A549 treated with AZD9567 at 1 μM for 4 hours (cell line): ENCODE measurements around the gene LPAR6. TPM values are rescaled to one million over a fixed set of nuclear protein-coding genes. Genes with fewer than 3 reads are reported as not detected.

Experiments used
- total RNA-seq: library from RNA; stranded (reverse); fragments of 200-300 nt; extraction: Qiagen RNA extraction; gene quantifications from 5 replicates; pipeline ENCODE4 v1.2.3, GENCODE V29; 2022; ENCODE audit not compliant: insufficient read depth

Gene LPAR6, protein sequence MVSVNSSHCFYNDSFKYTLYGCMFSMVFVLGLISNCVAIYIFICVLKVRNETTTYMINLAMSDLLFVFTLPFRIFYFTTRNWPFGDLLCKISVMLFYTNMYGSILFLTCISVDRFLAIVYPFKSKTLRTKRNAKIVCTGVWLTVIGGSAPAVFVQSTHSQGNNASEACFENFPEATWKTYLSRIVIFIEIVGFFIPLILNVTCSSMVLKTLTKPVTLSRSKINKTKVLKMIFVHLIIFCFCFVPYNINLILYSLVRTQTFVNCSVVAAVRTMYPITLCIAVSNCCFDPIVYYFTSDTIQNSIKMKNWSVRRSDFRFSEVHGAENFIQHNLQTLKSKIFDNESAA
- 0.22 to 1.5 TPM (median 0.47 TPM) in 5 replicates for total RNA-seq

DNA sequence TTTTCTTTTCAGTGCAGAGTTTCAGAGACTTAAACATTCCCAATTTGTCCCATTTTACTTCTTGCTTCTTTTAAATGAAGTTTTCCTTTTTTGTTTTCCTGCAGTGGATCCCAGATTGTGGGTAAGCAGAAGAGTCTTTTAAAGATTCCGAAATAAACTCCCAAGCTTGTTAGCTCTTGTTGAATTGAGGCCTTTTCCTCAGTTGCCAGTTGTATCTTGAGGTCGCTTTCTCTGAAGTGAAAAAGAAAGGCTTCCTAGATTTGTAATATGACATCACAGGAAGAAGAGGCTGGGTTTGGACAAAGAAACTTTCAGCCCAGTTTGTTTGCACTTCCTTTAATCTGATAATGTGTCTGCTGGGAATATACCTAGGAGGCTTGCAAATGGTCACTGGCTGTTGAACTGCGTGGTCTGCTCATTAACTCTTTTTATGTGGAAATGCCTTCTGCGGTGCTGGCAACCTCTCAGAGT, at the start of gene LPAR6:
Gene LPAR6 (minus strand): TSS at position 233 of the 471 bp plus-strand sequence. CDS start 690 bp downstream, outside the sequence.

Other genes with a start within 250 kb of the LPAR6 start
- gene ITM2B, start 179.9 kb downstream of the LPAR6 start, total RNA-seq = 130 to 165 TPM (median 145 TPM) in 5 replicates
- gene RB1, start 109.4 kb downstream of the LPAR6 start, total RNA-seq = 12.1 to 16.1 TPM (median 13.5 TPM) in 5 replicates
- gene RCBTB2, start 120.0 kb upstream of the LPAR6 start, total RNA-seq = 1.3 to 1.7 TPM (median 1.4 TPM) in 5 replicates
- not detected in 5 replicates for gene CYSLTR2, start 240.8 kb upstream of the LPAR6 start, total RNA-seq